ENCODE measurements around the gene SLC17A5. TPM values are rescaled to one million over a fixed set of nuclear protein-coding genes. Genes with fewer than 3 reads are reported as not detected.

The SLC17A5 gene
- total and polyA plus RNA-seq, 4 donors, result 9.1 to 19.3 (median 11.3) TPM

GRCh38 chr6:73604461-73604860, 49.3 kb downstream of the SLC17A5 start (continued):
- no peak for TF ChIP-seq REST (IDR thresholded peaks at IDR 0.05)
- TF ChIP-seq HNF4A (conservative IDR thresholded peaks at IDR 0.05), result no peak

- H3K27ac ChIP-seq (ENCODE audit: low read depth in 1 of 2, low read length in 2 of 2), result no peak overlapping the region
- H3K4me3 ChIP-seq (ENCODE audit: low read depth in 1 of 3, low read length in 3 of 3), result no peak overlapping the region
- no peaks in the 10 kb centered on the region for H3K27me3 ChIP-seq (ENCODE audit: control insufficient read depth in 4 of 4, insufficient read depth in 4 of 4, low read length in 3 of 4)
- no peak for DNase-seq (ENCODE audit: low spot score)
- H3K9ac ChIP-seq (ENCODE audit: low read depth in 1 of 2, low read length in 2 of 2), result no peak overlapping the region
- H3K9me3 ChIP-seq (ENCODE audit: control insufficient read depth in 4 of 4, low read length in 3 of 4), result no peaks in the 10 kb centered on the region
- H3K36me3 ChIP-seq (ENCODE audit: control insufficient read depth in 4 of 4, insufficient read depth in 3 of 4, low read depth in 1 of 4, low read length in 3 of 4), result peaks cover 0 to 8% (median 3%) of the 10 kb centered on the region in 4 donors
- WGBS, result 75% methylated on average over 1 of the region's 1 CpG
- TF ChIP-seq FOXA2 (IDR thresholded peaks at IDR 0.05) (no peak), ATF3 (IDR thresholded peaks at IDR 0.05) (no peak), TAF1 (conservative IDR thresholded peaks at IDR 0.05) (no peak), HNF4G (IDR thresholded peaks at IDR 0.05) (no peak), RAD21 (IDR thresholded peaks at IDR 0.05) (no peak), FOXA1 (IDR thresholded peaks at IDR 0.05) (no peak), CTCF (IDR thresholded peaks at IDR 0.05; ENCODE audit: low read depth, low read length, missing input control) (no peak), MAX (IDR thresholded peaks at IDR 0.05) (no peak), SP1 (IDR thresholded peaks at IDR 0.05) (no peak), HNF4A (conservative IDR thresholded peaks at IDR 0.05) (no peak), GABPA (IDR thresholded peaks at IDR 0.05 in 1 of 2, conservative IDR thresholded peaks at IDR 0.05 in 1 of 2) (no peak), ZBTB33 (IDR thresholded peaks at IDR 0.05) (no peak), YY1 (IDR thresholded peaks at IDR 0.05) (no peak), NR2F2 (IDR thresholded peaks at IDR 0.05) (no peak), EGR1 (IDR thresholded peaks at IDR 0.05; ENCODE audit: low read depth in 2 of 2) (no peak), REST (IDR thresholded peaks at IDR 0.05) (no peak), JUND (IDR thresholded peaks at IDR 0.05) (no peak), RXRA (IDR thresholded peaks at IDR 0.05) (no peak)
- peaks cover 2 to 7% (median 5%) of the 10 kb centered on the region in 4 donors for H3K4me1 ChIP-seq (ENCODE audit: control insufficient read depth in 4 of 4, insufficient read depth in 4 of 4, low read length in 3 of 4)
Measured at GRCh38 chr6:73604020-73604419, 49.8 kb downstream of the SLC17A5 start.
